ENCODE results near the gene OLIG2.

OLIG2 gene

GRCh38 chr21:33042812-33043211 is 17.1 kb downstream of the OLIG2 start:
- no peak for DNase-seq (ENCODE audit: extremely low spot score)
- TF ChIP-seq, protein P1, sequence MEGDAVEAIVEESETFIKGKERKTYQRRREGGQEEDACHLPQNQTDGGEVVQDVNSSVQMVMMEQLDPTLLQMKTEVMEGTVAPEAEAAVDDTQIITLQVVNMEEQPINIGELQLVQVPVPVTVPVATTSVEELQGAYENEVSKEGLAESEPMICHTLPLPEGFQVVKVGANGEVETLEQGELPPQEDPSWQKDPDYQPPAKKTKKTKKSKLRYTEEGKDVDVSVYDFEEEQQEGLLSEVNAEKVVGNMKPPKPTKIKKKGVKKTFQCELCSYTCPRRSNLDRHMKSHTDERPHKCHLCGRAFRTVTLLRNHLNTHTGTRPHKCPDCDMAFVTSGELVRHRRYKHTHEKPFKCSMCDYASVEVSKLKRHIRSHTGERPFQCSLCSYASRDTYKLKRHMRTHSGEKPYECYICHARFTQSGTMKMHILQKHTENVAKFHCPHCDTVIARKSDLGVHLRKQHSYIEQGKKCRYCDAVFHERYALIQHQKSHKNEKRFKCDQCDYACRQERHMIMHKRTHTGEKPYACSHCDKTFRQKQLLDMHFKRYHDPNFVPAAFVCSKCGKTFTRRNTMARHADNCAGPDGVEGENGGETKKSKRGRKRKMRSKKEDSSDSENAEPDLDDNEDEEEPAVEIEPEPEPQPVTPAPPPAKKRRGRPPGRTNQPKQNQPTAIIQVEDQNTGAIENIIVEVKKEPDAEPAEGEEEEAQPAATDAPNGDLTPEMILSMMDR (IDR thresholded peaks at IDR 0.05; ENCODE audit: control extremely low read depth, extremely low read depth, low read depth, missing control alignments), result no peak
- POLR2A ChIA-PET, result no interaction called here
- CTCF ChIA-PET, result interaction anchor here (1.5 to 2.0 kb wide), 2 partner anchors 24 to 85 kb away, joined by 3 to 4 read pairs; no protein-coding TSS in a partner anchor

GRCh38 chr21:33046455-33046854 is 20.7 kb downstream of the OLIG2 start:
- DNase-seq (ENCODE audit: extremely low spot score), result no peak
- ChIA-PET CTCF (no interaction called here), POLR2A (no interaction called here)
- TF ChIP-seq, protein P1 (IDR thresholded peaks at IDR 0.05; ENCODE audit: control extremely low read depth, extremely low read depth, low read depth, missing control alignments), result no peak

- CTCF ChIA-PET, result no interaction called here
- TF ChIP-seq, protein P1 (IDR thresholded peaks at IDR 0.05; ENCODE audit: control extremely low read depth, extremely low read depth, low read depth, missing control alignments), result no peak
- POLR2A ChIA-PET, result no interaction called here
- DNase-seq (ENCODE audit: extremely low spot score), result no peak
Observed at GRCh38 chr21:33047231-33047630, 21.5 kb downstream of the OLIG2 start.

DNA sequence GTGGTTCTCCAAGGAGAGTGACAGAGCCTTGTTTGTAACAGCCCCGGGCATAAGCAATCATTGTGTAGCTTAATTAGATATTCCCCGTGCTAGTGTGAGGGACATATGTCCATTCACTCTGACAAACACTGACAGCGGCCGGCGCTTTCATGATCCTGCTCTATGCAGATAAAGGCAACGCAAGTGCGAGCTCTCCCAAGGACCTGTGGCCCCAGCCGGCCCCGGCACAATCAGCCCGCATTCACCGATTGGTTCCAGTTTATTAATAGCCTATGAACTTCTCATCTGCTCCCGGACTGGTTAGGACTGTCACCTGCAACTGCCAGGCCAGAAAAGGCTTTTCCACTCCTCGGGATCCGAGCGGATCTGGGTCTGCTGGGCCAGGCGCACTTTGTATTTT is 26.2 kb downstream of the OLIG2 start:
- CTCF ChIA-PET, result no interaction called here
- DNase-seq (ENCODE audit: extremely low spot score), result no peak
- POLR2A ChIA-PET, result no interaction called here
- TF ChIP-seq, protein P1 (IDR thresholded peaks at IDR 0.05; ENCODE audit: control extremely low read depth, extremely low read depth, low read depth, missing control alignments), result no peak

GRCh38 chr21:33053951-33054350 is 28.2 kb downstream of the OLIG2 start:
- POLR2A ChIA-PET, result no interaction called here

DNA sequence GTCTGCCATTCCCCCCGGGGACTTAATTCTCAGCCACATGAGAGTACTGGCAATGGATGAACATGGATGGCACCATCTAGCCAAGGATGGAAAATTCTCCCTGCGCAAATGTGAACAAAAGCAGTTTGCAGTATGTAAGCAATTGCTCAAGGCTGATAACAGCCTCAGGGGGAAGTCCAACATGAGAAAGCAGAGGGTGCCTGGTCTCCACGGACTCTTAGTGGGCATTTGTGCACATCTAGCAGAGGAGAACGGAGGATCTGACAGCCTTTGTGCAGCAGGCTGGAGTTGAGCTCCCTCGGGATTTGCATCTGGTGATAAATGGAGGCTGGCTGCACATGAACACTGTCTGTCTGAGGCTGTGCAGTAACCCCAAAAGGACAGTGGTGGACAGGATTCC is 30.3 kb downstream of the OLIG2 start:
- CTCF ChIA-PET, result interaction anchor here (1.2 kb wide), 1 partner anchor 10 kb away, joined by 3 read pairs; no protein-coding TSS in a partner anchor
- TF ChIP-seq, protein P1 (IDR thresholded peaks at IDR 0.05; ENCODE audit: control extremely low read depth, extremely low read depth, low read depth, missing control alignments), result no peak
- POLR2A ChIA-PET, result no interaction called here
- DNase-seq (ENCODE audit: extremely low spot score), result no peak

More at GRCh38 chr21:33053951-33054350, 28.2 kb downstream of the OLIG2 start:
- CTCF ChIA-PET, result interaction anchor here (1.2 to 1.7 kb wide), 4 partner anchors 9 to 20 kb away, joined by 3 to 4 read pairs (median 4); no protein-coding TSS in a partner anchor
- TF ChIP-seq, protein P1 (IDR thresholded peaks at IDR 0.05; ENCODE audit: control extremely low read depth, extremely low read depth, low read depth, missing control alignments), result no peak
- no peak for DNase-seq (ENCODE audit: extremely low spot score)

Data from GM10248 (cell line).